SK-N-SH (cell line): ENCODE data around the gene NEK5. TPM values are rescaled to one million over a fixed set of nuclear protein-coding genes. Genes with fewer than 3 reads are reported as not detected.

ENCODE experiments used
- CTCF ChIA-PET: fragments of 300-600, 350-600 bp; formaldehyde crosslinking; extraction: SDS; loops from one replicate; lab custom pipeline; 2021; lab: Yijun Ruan, JAX
- POLR2A ChIA-PET: fragments of 350-600 bp; sonication (Branson Sonifier 250); formaldehyde crosslinking; extraction: SDS; loops from one replicate; lab custom pipeline; 2020; ENCODE audit warnings: antibody characterized with exemption, inconsistent platforms; lab: Yijun Ruan, JAX
- DNase-seq: peaks from one replicate; pipeline ENCODE4 v3.0.0; 2012
- H2AFZ ChIP-seq: fragments of 200-600 bp; sonication (generic); 2 replicates; pipeline ENCODE4 v1.8.1; 2016; ENCODE audit warnings: antibody characterized with exemption, mild to moderate bottlenecking, low read depth
- H3F3A ChIP-seq: fragments of 200-600 bp; sonication (generic); replicated peaks from 2 replicates; pipeline ENCODE3; 2016; ENCODE audit warnings: antibody characterized with exemption, mild to moderate bottlenecking; ENCODE audit not compliant: insufficient read depth
- H3K27ac ChIP-seq, 2 experiments: fragments of 200-500 bp in 1 of 2; fragments of 200-600 bp in 1 of 2; sonication (Bioruptor generic) in 1 of 2; sonication (generic), shearing (Covaris generic) in 1 of 2; 2 replicates each; pipeline versions ENCODE4 v1.5.1 to v1.6.1; 2014 to 2016; ENCODE audit warnings: low read depth in 2 of 2, inconsistent platforms in 1 of 2, low read length in 1 of 2, mild to moderate bottlenecking in 1 of 2, mixed read lengths in 1 of 2
- H3K27me3 ChIP-seq: fragments of 200-600 bp; sonication (generic), shearing (Covaris generic); 2 replicates; pipeline ENCODE4 v1.6.1; 2016; ENCODE audit warnings: mixed run types; ENCODE audit not compliant: insufficient read depth
- H3K36me3 ChIP-seq, 2 experiments: fragments of 200-500 bp in 1 of 2; fragments of 200-600 bp in 1 of 2; sonication (Bioruptor generic) in 1 of 2; sonication (generic) in 1 of 2; replicated peaks in 1 of 2; 2 replicates each; pipeline versions ENCODE3 to v1.5.1; 2014 to 2016; ENCODE audit warnings: low read length in 1 of 2, mild to moderate bottlenecking in 1 of 2; ENCODE audit not compliant: insufficient read depth in 2 of 2, control insufficient read depth in 1 of 2
- H3K4me1 ChIP-seq, 2 experiments: fragments of 200-500 bp in 1 of 2; fragments of 200-600 bp in 1 of 2; sonication (Bioruptor generic) in 1 of 2; sonication (generic), shearing (Covaris generic) in 1 of 2; 2 replicates each; pipeline versions ENCODE4 v1.5.1 to v1.6.1; 2014 to 2016; ENCODE audit warnings: low read depth in 1 of 2, low read length in 1 of 2, mixed run types in 1 of 2; ENCODE audit not compliant: insufficient read depth in 2 of 2, control insufficient read depth in 1 of 2
- H3K4me2 ChIP-seq: fragments of 200-600 bp; sonication (generic), shearing (Covaris generic); 2 replicates; pipeline ENCODE4 v1.6.1; 2017; ENCODE audit warnings: mixed run types
- H3K4me3 ChIP-seq, 2 experiments: fragments of 200-500 bp in 1 of 2; fragments of 200-600 bp in 1 of 2; sonication (Bioruptor generic) in 1 of 2; sonication (generic), shearing (Covaris generic) in 1 of 2; 2 replicates each; pipeline versions ENCODE4 v1.5.1 to v1.8.1; 2014 to 2016; ENCODE audit warnings: low read depth in 2 of 2, inconsistent platforms in 1 of 2, low read length in 1 of 2, mild to moderate bottlenecking in 1 of 2, mixed read lengths in 1 of 2, moderate library complexity in 1 of 2
- H3K79me2 ChIP-seq: fragments of 200-600 bp; sonication (generic); 2 replicates; pipeline ENCODE4 v1.8.1; 2017; ENCODE audit warnings: mild to moderate bottlenecking; ENCODE audit not compliant: insufficient read depth
- H3K9ac ChIP-seq: fragments of 200-600 bp; sonication (generic); 2 replicates; pipeline ENCODE4 v1.6.1; 2017; ENCODE audit warnings: mixed run types
- H3K9me2 ChIP-seq: fragments of 200-600 bp; sonication (generic); 2 replicates; pipeline ENCODE4 v1.6.1; 2017; ENCODE audit warnings: mixed run types
- H3K9me3 ChIP-seq: fragments of 200-600 bp; sonication (generic); 2 replicates; pipeline ENCODE4 v1.6.1; 2017; ENCODE audit warnings: mixed run types, mild to moderate bottlenecking, moderate library complexity
- H4K20me1 ChIP-seq: fragments of 200-600 bp; sonication (generic); 2 replicates; pipeline ENCODE4 v1.6.1; 2017; ENCODE audit warnings: mild to moderate bottlenecking, mixed run types; ENCODE audit not compliant: insufficient read depth
- ELF1 ChIP-seq: IDR thresholded peaks from 2 replicates; pipeline ENCODE4 v1.4.0; 2012
- FOSL2 ChIP-seq: IDR thresholded peaks from 2 replicates; pipeline ENCODE4 v1.4.0; 2012; ENCODE audit warnings: low read depth, mild to moderate bottlenecking, moderate library complexity, borderline replicate concordance
- GABPA ChIP-seq: IDR thresholded peaks from 2 replicates; pipeline ENCODE4 v1.4.0; 2012; ENCODE audit warnings: low read depth, mild to moderate bottlenecking
- GATA2 ChIP-seq: sonication (generic); formaldehyde crosslinking; IDR thresholded peaks from 2 replicates; pipeline ENCODE4 v1.5.0; 2020; ENCODE audit warnings: mild to moderate bottlenecking, missing genetic modification reagents
- IRF3 ChIP-seq: fragments of 150-350 bp; IDR thresholded peaks from 2 replicates; pipeline ENCODE4 v1.6.1; 2016; ENCODE audit warnings: mild to moderate bottlenecking, low read depth, low read length
- MXI1 ChIP-seq: IDR thresholded peaks from 2 replicates; pipeline ENCODE4 v1.6.1; 2012; ENCODE audit warnings: mild to moderate bottlenecking, low read depth, low read length, improper control_type of control experiment
- NRF1 ChIP-seq: IDR thresholded peaks from 2 replicates; pipeline ENCODE4 v1.6.1; 2012; ENCODE audit warnings: low read depth, mild to moderate bottlenecking, low read length
- RCOR1 ChIP-seq: fragments of 150-350 bp; IDR thresholded peaks from 2 replicates; pipeline ENCODE4 v1.6.1; 2017; ENCODE audit warnings: antibody characterized with exemption, low read length
- REST ChIP-seq: IDR thresholded peaks from 2 replicates; pipeline ENCODE4 v1.6.1; 2012; ENCODE audit warnings: mild to moderate bottlenecking, low read depth, low read length, moderate library complexity
- RFX5 ChIP-seq: IDR thresholded peaks from 2 replicates; pipeline ENCODE4 v1.6.1; 2012; ENCODE audit warnings: mild to moderate bottlenecking, improper control_type of control experiment, low read length
- RXRA ChIP-seq: IDR thresholded peaks from 2 replicates; pipeline ENCODE4 v1.4.0; 2012; ENCODE audit warnings: low read depth, mild to moderate bottlenecking, borderline replicate concordance
- SIN3A ChIP-seq: IDR thresholded peaks from 2 replicates; pipeline ENCODE4 v1.6.1; 2012; ENCODE audit warnings: low read depth, mild to moderate bottlenecking, low read length, moderate library complexity, borderline replicate concordance
- SMC3 ChIP-seq: IDR thresholded peaks from 2 replicates; pipeline ENCODE4 v1.6.1; 2012; ENCODE audit warnings: low read depth, low read length, improper control_type of control experiment
- TAF1 ChIP-seq: IDR thresholded peaks from 2 replicates; pipeline ENCODE4 v1.6.1; 2012; ENCODE audit warnings: low read depth, mild to moderate bottlenecking, low read length, moderate library complexity, borderline replicate concordance
- YY1 ChIP-seq: IDR thresholded peaks from 2 replicates; pipeline ENCODE4 v1.4.0; 2012; ENCODE audit warnings: low read depth, mild to moderate bottlenecking
- WGBS: methylation state at CpG from one replicate; pipeline ENCODE4 v1.1.6; 2017; ENCODE audit warnings: low lambda C conversion rate; 5-methylcytosine and 5-hydroxymethylcytosine counted together
- polyA plus RNA-seq, 3 experiments: library from polyadenylated mRNA; depleted of rRNA; stranded (reverse); fragments of >200 nt; gene quantifications; 2 replicates each; pipeline ENCODE4 v1.2.3, GENCODE V29; 2012
- TF ChIP-seq, protein P1 (sequence below): IDR thresholded peaks from 2 replicates; pipeline ENCODE4 v1.4.0; 2012; ENCODE audit warnings: low read depth, borderline replicate concordance

NEK5 gene
- polyA plus RNA-seq, 1 of the 3 experiments (the other 2 are of a cell fraction) = 0.07 TPM

GRCh38 chr13:52125547-52125946 is 3.3 kb downstream of the NEK5 start:
- Histone ChIP-seq H3K36me3 (no peaks in the 10 kb centered on the region), H3K9ac (no peak overlapping the region), H3K4me1 (peaks cover 0 to 11% of the 10 kb centered on the region in 2 experiments; a peak in 1 of 4 replicates), H3K79me2 (no peaks in the 10 kb centered on the region), H4K20me1 (no peaks in the 10 kb centered on the region), H3K9me2 (no peaks in the 10 kb centered on the region), H3F3A (no peaks in the 10 kb centered on the region), H3K27me3 (no peaks in the 10 kb centered on the region), H3K9me3 (no peaks in the 10 kb centered on the region), H3K4me2 (no peak overlapping the region), H3K4me3 (no peak overlapping the region), H2AFZ (no peak overlapping the region), H3K27ac (no peak overlapping the region)
- 83% methylated on average over 3 of the region's 3 CpGs for WGBS
- TF ChIP-seq YY1 (no peak), SMC3 (no peak), MXI1 (no peak), RXRA (no peak), RCOR1 (no peak), NRF1 (no peak), RFX5 (no peak), FOSL2 (no peak), GABPA (no peak), ELF1 (no peak), IRF3 (no peak)
- TF ChIP-seq, protein P1, sequence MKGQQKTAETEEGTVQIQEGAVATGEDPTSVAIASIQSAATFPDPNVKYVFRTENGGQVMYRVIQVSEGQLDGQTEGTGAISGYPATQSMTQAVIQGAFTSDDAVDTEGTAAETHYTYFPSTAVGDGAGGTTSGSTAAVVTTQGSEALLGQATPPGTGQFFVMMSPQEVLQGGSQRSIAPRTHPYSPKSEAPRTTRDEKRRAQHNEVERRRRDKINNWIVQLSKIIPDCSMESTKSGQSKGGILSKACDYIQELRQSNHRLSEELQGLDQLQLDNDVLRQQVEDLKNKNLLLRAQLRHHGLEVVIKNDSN = no peak
- ChIA-PET POLR2A (no interaction called here), CTCF (interaction anchor here (1.2 to 5.2 kb wide), 3 partner anchors 111 to 311 kb away, joined by 3 to 52 read pairs (median 51); no protein-coding TSS in a partner anchor)
- DNase-seq = no peak

DNA sequence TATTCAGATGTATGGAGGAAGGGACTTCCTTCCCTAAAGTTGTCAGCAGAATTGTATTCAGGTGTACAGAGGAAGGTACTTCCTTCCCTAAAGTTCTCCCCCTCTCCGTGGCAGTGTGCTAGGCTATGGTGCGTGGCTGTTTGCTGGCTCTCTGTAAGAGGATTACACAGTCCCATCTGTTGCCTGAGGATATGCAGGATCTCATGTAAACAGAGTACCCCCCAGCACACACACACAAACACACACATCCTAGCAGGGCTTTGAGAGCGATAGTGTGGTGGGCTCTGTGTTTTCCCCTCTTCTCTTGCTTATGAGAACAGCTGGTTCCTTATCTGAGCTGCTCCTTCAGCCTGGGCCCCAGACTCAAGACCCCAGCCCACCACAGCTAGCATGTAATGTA is 10.3 kb downstream of the NEK5 start:
- TF ChIP-seq YY1 (no peak), REST (no peak), RCOR1 (no peak), TAF1 (no peak), SIN3A (no peak), GATA2 (no peak), GABPA (no peak)
- WGBS = 58% methylated on average over 3 of the region's 3 CpGs

More for the DNA sequence above, 10.3 kb downstream of the NEK5 start:
- Histone ChIP-seq H3K79me2 (no peaks in the 10 kb centered on the region), H3K27me3 (no peaks in the 10 kb centered on the region; the same call in 1 of the 2 replicates), H4K20me1 (no peaks in the 10 kb centered on the region), H3F3A (no peaks in the 10 kb centered on the region), H3K9me2 (no peaks in the 10 kb centered on the region), H3K36me3 (no peaks in the 10 kb centered on the region), H2AFZ (no peak overlapping the region), H3K4me2 (no peak overlapping the region), H3K27ac (no peak overlapping the region), H3K9ac (no peak overlapping the region), H3K4me1 (no peaks in the 10 kb centered on the region), H3K4me3 (no peak overlapping the region), H3K9me3 (no peaks in the 10 kb centered on the region)
- ChIA-PET POLR2A (no interaction called here), CTCF (interaction anchor here (4.2 kb wide), 1 partner anchor 9 kb away, joined by 36 read pairs; the partner anchor contains the start of gene NEK5)
- no peak for DNase-seq
